ENCODE results near the gene ATP2B1.
A peak's percentile ranks its signal among the peaks of the same experiment; 100 is the strongest.

DNA sequence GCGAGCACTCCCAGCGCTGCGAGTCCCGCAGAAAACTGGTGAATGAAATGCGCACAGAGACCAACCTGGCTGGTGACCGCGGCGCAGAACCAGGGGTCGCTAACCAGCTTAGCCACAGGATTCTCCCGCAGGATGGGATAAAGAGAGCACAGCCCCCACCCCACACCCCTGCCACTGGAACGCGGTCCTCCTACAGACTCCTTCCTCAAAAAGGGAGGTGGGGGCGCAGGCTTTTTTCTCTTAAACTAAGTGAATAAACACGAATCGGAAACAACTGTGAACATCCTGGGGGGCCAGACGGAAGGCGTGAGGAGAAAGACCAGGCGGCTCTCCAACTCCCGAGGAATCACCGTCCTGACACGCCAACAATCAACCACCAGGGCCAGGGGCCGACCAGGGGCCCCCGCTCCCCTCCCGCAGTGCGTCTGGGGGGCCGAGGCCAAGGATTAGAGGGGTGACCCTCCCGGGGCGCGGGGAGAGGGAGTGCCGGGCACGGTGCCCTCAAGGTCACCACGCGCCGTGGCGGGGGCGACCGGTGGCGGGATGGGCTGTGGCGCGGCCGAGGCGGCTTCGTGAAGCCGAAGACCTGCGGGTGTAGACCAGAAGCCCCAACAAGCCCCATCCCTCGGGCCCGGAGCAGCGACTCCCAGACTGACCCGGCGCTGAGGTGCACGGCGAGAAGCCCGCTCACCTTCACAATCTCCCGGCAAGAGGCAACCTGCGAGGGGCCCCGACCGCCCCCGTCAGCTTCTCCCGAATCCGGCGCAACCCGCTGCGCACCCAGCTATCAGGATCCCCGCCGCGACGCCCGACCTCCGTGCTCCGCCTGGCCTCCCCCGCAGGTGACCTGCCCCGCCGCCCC lies 704 bp downstream of the ATP2B1 start:
- TF ChIP-seq CHD4 (IDR thresholded peaks at IDR 0.05; ENCODE audit: borderline replicate concordance): no peak
- TF ChIP-seq, protein P1, sequence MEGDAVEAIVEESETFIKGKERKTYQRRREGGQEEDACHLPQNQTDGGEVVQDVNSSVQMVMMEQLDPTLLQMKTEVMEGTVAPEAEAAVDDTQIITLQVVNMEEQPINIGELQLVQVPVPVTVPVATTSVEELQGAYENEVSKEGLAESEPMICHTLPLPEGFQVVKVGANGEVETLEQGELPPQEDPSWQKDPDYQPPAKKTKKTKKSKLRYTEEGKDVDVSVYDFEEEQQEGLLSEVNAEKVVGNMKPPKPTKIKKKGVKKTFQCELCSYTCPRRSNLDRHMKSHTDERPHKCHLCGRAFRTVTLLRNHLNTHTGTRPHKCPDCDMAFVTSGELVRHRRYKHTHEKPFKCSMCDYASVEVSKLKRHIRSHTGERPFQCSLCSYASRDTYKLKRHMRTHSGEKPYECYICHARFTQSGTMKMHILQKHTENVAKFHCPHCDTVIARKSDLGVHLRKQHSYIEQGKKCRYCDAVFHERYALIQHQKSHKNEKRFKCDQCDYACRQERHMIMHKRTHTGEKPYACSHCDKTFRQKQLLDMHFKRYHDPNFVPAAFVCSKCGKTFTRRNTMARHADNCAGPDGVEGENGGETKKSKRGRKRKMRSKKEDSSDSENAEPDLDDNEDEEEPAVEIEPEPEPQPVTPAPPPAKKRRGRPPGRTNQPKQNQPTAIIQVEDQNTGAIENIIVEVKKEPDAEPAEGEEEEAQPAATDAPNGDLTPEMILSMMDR (IDR thresholded peaks at IDR 0.05): no peak
- no peak for TF ChIP-seq POLR2A (IDR thresholded peaks at IDR 0.05; ENCODE audit: low read length)
- TF ChIP-seq, protein P2, sequence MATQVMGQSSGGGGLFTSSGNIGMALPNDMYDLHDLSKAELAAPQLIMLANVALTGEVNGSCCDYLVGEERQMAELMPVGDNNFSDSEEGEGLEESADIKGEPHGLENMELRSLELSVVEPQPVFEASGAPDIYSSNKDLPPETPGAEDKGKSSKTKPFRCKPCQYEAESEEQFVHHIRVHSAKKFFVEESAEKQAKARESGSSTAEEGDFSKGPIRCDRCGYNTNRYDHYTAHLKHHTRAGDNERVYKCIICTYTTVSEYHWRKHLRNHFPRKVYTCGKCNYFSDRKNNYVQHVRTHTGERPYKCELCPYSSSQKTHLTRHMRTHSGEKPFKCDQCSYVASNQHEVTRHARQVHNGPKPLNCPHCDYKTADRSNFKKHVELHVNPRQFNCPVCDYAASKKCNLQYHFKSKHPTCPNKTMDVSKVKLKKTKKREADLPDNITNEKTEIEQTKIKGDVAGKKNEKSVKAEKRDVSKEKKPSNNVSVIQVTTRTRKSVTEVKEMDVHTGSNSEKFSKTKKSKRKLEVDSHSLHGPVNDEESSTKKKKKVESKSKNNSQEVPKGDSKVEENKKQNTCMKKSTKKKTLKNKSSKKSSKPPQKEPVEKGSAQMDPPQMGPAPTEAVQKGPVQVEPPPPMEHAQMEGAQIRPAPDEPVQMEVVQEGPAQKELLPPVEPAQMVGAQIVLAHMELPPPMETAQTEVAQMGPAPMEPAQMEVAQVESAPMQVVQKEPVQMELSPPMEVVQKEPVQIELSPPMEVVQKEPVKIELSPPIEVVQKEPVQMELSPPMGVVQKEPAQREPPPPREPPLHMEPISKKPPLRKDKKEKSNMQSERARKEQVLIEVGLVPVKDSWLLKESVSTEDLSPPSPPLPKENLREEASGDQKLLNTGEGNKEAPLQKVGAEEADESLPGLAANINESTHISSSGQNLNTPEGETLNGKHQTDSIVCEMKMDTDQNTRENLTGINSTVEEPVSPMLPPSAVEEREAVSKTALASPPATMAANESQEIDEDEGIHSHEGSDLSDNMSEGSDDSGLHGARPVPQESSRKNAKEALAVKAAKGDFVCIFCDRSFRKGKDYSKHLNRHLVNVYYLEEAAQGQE (IDR thresholded peaks at IDR 0.05): no peak
- TF ChIP-seq, protein P3, sequence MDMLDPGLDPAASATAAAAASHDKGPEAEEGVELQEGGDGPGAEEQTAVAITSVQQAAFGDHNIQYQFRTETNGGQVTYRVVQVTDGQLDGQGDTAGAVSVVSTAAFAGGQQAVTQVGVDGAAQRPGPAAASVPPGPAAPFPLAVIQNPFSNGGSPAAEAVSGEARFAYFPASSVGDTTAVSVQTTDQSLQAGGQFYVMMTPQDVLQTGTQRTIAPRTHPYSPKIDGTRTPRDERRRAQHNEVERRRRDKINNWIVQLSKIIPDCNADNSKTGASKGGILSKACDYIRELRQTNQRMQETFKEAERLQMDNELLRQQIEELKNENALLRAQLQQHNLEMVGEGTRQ (IDR thresholded peaks at IDR 0.05): no peak
- no peak for TF ChIP-seq CBX8 (IDR thresholded peaks at IDR 0.05)
- no peak for TF ChIP-seq MAZ (IDR thresholded peaks at IDR 0.05; ENCODE audit: borderline replicate concordance, low read depth, low read length)
- no peak for TF ChIP-seq JUNB (IDR thresholded peaks at IDR 0.05)
- TF ChIP-seq, protein P4, sequence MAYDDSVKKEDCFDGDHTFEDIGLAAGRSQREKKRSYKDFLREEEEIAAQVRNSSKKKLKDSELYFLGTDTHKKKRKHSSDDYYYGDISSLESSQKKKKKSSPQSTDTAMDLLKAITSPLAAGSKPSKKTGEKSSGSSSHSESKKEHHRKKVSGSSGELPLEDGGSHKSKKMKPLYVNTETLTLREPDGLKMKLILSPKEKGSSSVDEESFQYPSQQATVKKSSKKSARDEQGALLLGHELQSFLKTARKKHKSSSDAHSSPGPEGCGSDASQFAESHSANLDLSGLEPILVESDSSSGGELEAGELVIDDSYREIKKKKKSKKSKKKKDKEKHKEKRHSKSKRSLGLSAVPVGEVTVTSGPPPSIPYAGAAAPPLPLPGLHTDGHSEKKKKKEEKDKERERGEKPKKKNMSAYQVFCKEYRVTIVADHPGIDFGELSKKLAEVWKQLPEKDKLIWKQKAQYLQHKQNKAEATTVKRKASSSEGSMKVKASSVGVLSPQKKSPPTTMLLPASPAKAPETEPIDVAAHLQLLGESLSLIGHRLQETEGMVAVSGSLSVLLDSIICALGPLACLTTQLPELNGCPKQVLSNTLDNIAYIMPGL (CRISPR knock-in tag; IDR thresholded peaks at IDR 0.05; ENCODE audit: borderline replicate concordance): no peak
- no peak for TF ChIP-seq EP300 (IDR thresholded peaks at IDR 0.05)
- TF ChIP-seq MAFK (IDR thresholded peaks at IDR 0.05; ENCODE audit: partially characterized antibody): no peak
- TF ChIP-seq, protein P5, sequence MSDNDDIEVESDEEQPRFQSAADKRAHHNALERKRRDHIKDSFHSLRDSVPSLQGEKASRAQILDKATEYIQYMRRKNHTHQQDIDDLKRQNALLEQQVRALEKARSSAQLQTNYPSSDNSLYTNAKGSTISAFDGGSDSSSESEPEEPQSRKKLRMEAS (IDR thresholded peaks at IDR 0.05): peak; percentile 21
- no peak for TF ChIP-seq MYC (IDR thresholded peaks at IDR 0.05; ENCODE audit: borderline replicate concordance, low read length)
- no peak for TF ChIP-seq CBX2 (IDR thresholded peaks at IDR 0.05; ENCODE audit: borderline replicate concordance, low read depth)
